HepG2 (cell line): Measurements from ENCODE around the gene BBS9. TPM values are rescaled to one million over a fixed set of nuclear protein-coding genes. Genes with fewer than 3 reads are reported as not detected.

Source experiments
- ATAC-seq: fragments of 200-7000 bp; cut with Tn5 transposase; 3 replicates; pipeline ENCODE4 v1.9.1; 2020; ENCODE audit warnings: mild to moderate bottlenecking, moderate library complexity
- BruUV-seq: library from RNA; stranded (reverse); fragments of 400-500 nt; replicated peaks from 2 replicates; lab custom pipeline; 2021; lab: Mats Ljungman, UMichigan
- CTCF ChIA-PET: fragments of 300-600 bp; formaldehyde crosslinking; extraction: SDS; loops from one replicate; lab custom pipeline; 2021; ENCODE audit warnings: low total read pairs, inconsistent platforms, low intra/inter-chr PET ratio; lab: Yijun Ruan, JAX
- POLR2A ChIA-PET: fragments of 350-600 bp; sonication (Branson Sonifier 250); formaldehyde crosslinking; loops from one replicate; lab custom pipeline; 2020; ENCODE audit warnings: antibody characterized with exemption, inconsistent platforms; lab: Yijun Ruan, JAX
- DNase-seq: peaks from one replicate; pipeline ENCODE4 v3.0.0-alpha.2; 2015; ENCODE audit warnings: low spot score
- FAIRE-seq: peaks from 3 replicates; lab custom pipeline; 2011; peaks lifted over from hg19 to GRCh38; lab: Jason Lieb, UNC
- H2AFZ ChIP-seq: one replicate; pipeline ENCODE4 v1.6.1; 2011; ENCODE audit warnings: low read length, inconsistent platforms
- H3K27ac ChIP-seq: fragments of 300-600 bp; 3 replicates; pipeline ENCODE4 v1.8.0; 2011; ENCODE audit warnings: mixed run types, mild to moderate bottlenecking, mixed read lengths, low read length, inconsistent platforms; ENCODE audit not compliant: insufficient read depth; ENCODE audit errors: extremely low read length
- H3K27me3 ChIP-seq, 2 experiments: fragments of 200-600 bp in 1 of 2; 2 replicates in 1 of 2; 3 replicates in 1 of 2; pipeline versions ENCODE4 v1.6.0 to v1.8.0; 2011; ENCODE audit warnings: low read length in 2 of 2, mild to moderate bottlenecking in 2 of 2, moderate library complexity in 2 of 2, inconsistent platforms in 1 of 2; ENCODE audit not compliant: insufficient read depth in 2 of 2, control insufficient read depth in 1 of 2
- H3K36me3 ChIP-seq, 2 experiments: fragments of 200-600 bp in 1 of 2; replicated peaks in 1 of 2; 2 replicates in 1 of 2; 3 replicates in 1 of 2; pipeline versions ENCODE4 v1.5.1 to v1.8.0; 2011; ENCODE audit warnings: low read length in 2 of 2, inconsistent platforms in 1 of 2; ENCODE audit not compliant: insufficient read depth in 2 of 2, control insufficient read depth in 1 of 2
- H3K4me1 ChIP-seq: 2 replicates; pipeline ENCODE4 v1.5.1; 2012; ENCODE audit warnings: low read length, inconsistent platforms; ENCODE audit not compliant: insufficient read depth
- H3K4me2 ChIP-seq: 2 replicates; pipeline ENCODE4 v1.6.0; 2011; ENCODE audit warnings: low read depth, low read length, inconsistent platforms
- H3K4me3 ChIP-seq, 3 experiments: fragments of 200-600 bp in 1 of 3; sonication (generic), shearing (Covaris generic) in 1 of 3; replicated peaks in 1 of 3; 2 replicates each; pipeline ENCODE4 v1.5.1; 2011 to 2016; ENCODE audit warnings: low read length in 3 of 3, inconsistent platforms in 2 of 3, low read depth in 2 of 3, mild to moderate bottlenecking in 2 of 3, control low read depth in 1 of 3, mixed read lengths in 1 of 3; ENCODE audit not compliant: insufficient read depth in 1 of 3
- H3K79me2 ChIP-seq: one replicate; pipeline ENCODE4 v1.6.1; 2011; ENCODE audit warnings: low read length, inconsistent platforms; ENCODE audit not compliant: insufficient read depth
- H3K9ac ChIP-seq: 2 replicates; pipeline ENCODE4 v1.6.0; 2011; ENCODE audit warnings: mild to moderate bottlenecking, low read depth, low read length, inconsistent platforms; ENCODE audit not compliant: insufficient read depth
- H3K9me3 ChIP-seq: 2 replicates; pipeline ENCODE4 v1.5.1; 2012; ENCODE audit warnings: mild to moderate bottlenecking, low read length
- H4K20me1 ChIP-seq: 2 replicates; pipeline ENCODE4 v1.6.0; 2011; ENCODE audit warnings: inconsistent platforms, mild to moderate bottlenecking, low read length, moderate library complexity; ENCODE audit not compliant: insufficient read depth
- ATAD3A ChIP-seq: sonication (generic); formaldehyde crosslinking; IDR thresholded peaks from 2 replicates; pipeline ENCODE4 v1.4.0; 2020; ENCODE audit warnings: missing genetic modification reagents
- GLMP ChIP-seq: sonication (generic); formaldehyde crosslinking; IDR thresholded peaks from 2 replicates; pipeline ENCODE4 v1.9.0; 2021; ENCODE audit warnings: missing genetic modification reagents, mild to moderate bottlenecking, borderline replicate concordance
- JUN ChIP-seq: sonication (generic); formaldehyde crosslinking; IDR thresholded peaks from 2 replicates; pipeline ENCODE4 v1.4.0; 2020; ENCODE audit warnings: mild to moderate bottlenecking, missing genetic modification reagents
- PCBP2 ChIP-seq: fragments of 200-400 bp; formaldehyde crosslinking; optimal IDR thresholded peaks from 2 replicates; pipeline ENCODE3; 2018; ENCODE audit warnings: low read length, low read depth; ENCODE audit not compliant: poor library complexity, severe bottlenecking
- SAFB2 ChIP-seq: sonication (generic); formaldehyde crosslinking; IDR thresholded peaks from 2 replicates; pipeline ENCODE4 v1.5.1; 2020; ENCODE audit warnings: missing genetic modification reagents, low read depth, mild to moderate bottlenecking, borderline replicate concordance
- TERF1 ChIP-seq: sonication (generic); formaldehyde crosslinking; IDR thresholded peaks from 2 replicates; pipeline ENCODE4 v1.8.0; 2022; ENCODE audit warnings: mild to moderate bottlenecking, missing genetic modification reagents, moderate library complexity
- ZNF281 ChIP-seq: sonication (generic); formaldehyde crosslinking; IDR thresholded peaks from 2 replicates; pipeline ENCODE4 v1.4.0; 2020; ENCODE audit warnings: missing genetic modification reagents, borderline replicate concordance
- ZNF883 ChIP-seq: sonication (generic); formaldehyde crosslinking; IDR thresholded peaks from 2 replicates; pipeline ENCODE4 v1.5.1; 2020; ENCODE audit warnings: mild to moderate bottlenecking, missing genetic modification reagents; ENCODE audit errors: not compliant biosample characterization
- WGBS: methylation state at CpG from one replicate; pipeline ENCODE4 v1.1.6; 2017; ENCODE audit warnings: low lambda C conversion rate; 5-methylcytosine and 5-hydroxymethylcytosine counted together
- in situ Hi-C: cut with HindIII; loops from 2 replicates; pipeline ENCODE4 v1.10.0; 2017; ENCODE audit warnings: low pct_unique_long_range_greater_than_20kb; ENCODE audit not compliant: extremely low pct_ligation_motif_present
- intact Hi-C: fragments of 100-400 bp; cut with micrococcal nuclease; formaldehyde crosslinking; loops from one replicate; pipeline ENCODE4 v1.10.0; 2022; ENCODE audit not compliant: unreplicated experiment
- polyA plus RNA-seq, 8 experiments: library from polyadenylated mRNA; depleted of rRNA in 3 of 8; stranded (reverse) in 7 of 8; unstranded in 1 of 8; fragments of >200 nt; fragmentation: Illumina TruSeq in 4 of 8; extraction: Trizol in 4 of 8; gene quantifications; 2 replicates each; pipeline versions ENCODE4 v1.2.1 to v1.2.3, GENCODE V29; 2011 to 2016; ENCODE audit warnings: low read depth in 4 of 8, missing spikeins in 1 of 8, mixed read lengths in 1 of 8; ENCODE audit not compliant: insufficient read depth in 1 of 8
- total RNA-seq, 5 experiments: library from RNA; depleted of rRNA; stranded (reverse); fragments of >200 nt; fragmentation: Illumina TruSeq; extraction: Trizol; gene quantifications; 2 replicates each; pipeline ENCODE4 v1.2.3, GENCODE V29; 2016; ENCODE audit warnings: low read depth in 1 of 5

BBS9 gene
- total and polyA plus RNA-seq, 2 of the 13 experiments (the other 11 are each of a cell fraction or from before 2014, with no cell fraction given), result 5.1 to 7.8 TPM

- WGBS, result 70% methylated on average over 3 of the region's 3 CpGs
- BruUV-seq, result no TSS peak
These were observed 22.7 kb downstream of the BBS9 start for GRCh38 chr7:33152087-33152486.

More at GRCh38 chr7:33152087-33152486, 22.7 kb downstream of the BBS9 start:
- no peaks in the 10 kb centered on the region for H3K4me1 ChIP-seq
- H4K20me1 ChIP-seq, result no peaks in the 10 kb centered on the region
- ChIA-PET CTCF (no interaction called here), POLR2A (no interaction called here)
- in situ Hi-C loops (no loop called here), intact Hi-C loops (no loop called here)
- no peak for FAIRE-seq
- H2AFZ ChIP-seq, result no peak overlapping the region
- H3K4me2 ChIP-seq, result no peak overlapping the region
- TF ChIP-seq PCBP2 (no peak), GLMP (CRISPR knock-in tag) (no peak), ZNF883 (CRISPR knock-in tag) (no peak), SAFB2 (CRISPR knock-in tag) (no peak), ATAD3A (no peak), ZNF281 (no peak), TERF1 (CRISPR knock-in tag) (no peak), JUN (CRISPR knock-in tag) (no peak)
- no peak for ATAC-seq
- no peaks in the 10 kb centered on the region for H3K27me3 ChIP-seq
- no peak overlapping the region for H3K9ac ChIP-seq
- H3K79me2 ChIP-seq, result no peaks in the 10 kb centered on the region
- no peak overlapping the region for H3K4me3 ChIP-seq
- H3K27ac ChIP-seq, result no peak overlapping the region
- 0 out of 5 replicates have a peak, but pooled peaks cover 0 to 1% of the 10 kb centered on the region in 2 experiments for H3K36me3 ChIP-seq
- no peaks in the 10 kb centered on the region for H3K9me3 ChIP-seq
- DNase-seq, result no peak
